GM08714 (cell line): ENCODE results near the gene HAND2.

Experiments
- H3K4me3 ChIP-seq: fragments of 200-500 bp; sonication (Bioruptor generic); 2 replicates; pipeline ENCODE4 v1.5.1; 2014; ENCODE audit warnings: mild to moderate bottlenecking, low read length, inconsistent platforms
- ZNF274 ChIP-seq: IDR thresholded peaks from 2 replicates; pipeline ENCODE4 v1.6.1; 2012; ENCODE audit warnings: mild to moderate bottlenecking, low read depth, low read length

Gene HAND2

GRCh38 chr4:173545440-173545839 is 15.4 kb upstream of the HAND2 start:
- H3K4me3 ChIP-seq, result no peak overlapping the region
- TF ChIP-seq ZNF274, result no peak

- TF ChIP-seq ZNF274, result no peak
- no peak overlapping the region for H3K4me3 ChIP-seq
These were observed 13.2 kb upstream of the HAND2 start for GRCh38 chr4:173543266-173543665.

- H3K4me3 ChIP-seq, result no peak overlapping the region
- no peak for TF ChIP-seq ZNF274
These were observed 10.0 kb upstream of the HAND2 start for GRCh38 chr4:173539986-173540385.

- peak overlapping the region; percentile 13; the same call in 1 of the 2 replicates for H3K4me3 ChIP-seq
These were observed 8.9 kb upstream of the HAND2 start for GRCh38 chr4:173538909-173539445.

GRCh38 chr4:173538148-173538908 is 8.3 kb upstream of the HAND2 start:
- H3K4me3 ChIP-seq, result peak overlapping the region; percentile 13; the same call in 1 of the 2 replicates
- TF ChIP-seq ZNF274, result no peak

More at GRCh38 chr4:173538909-173539445, 8.9 kb upstream of the HAND2 start:
- TF ChIP-seq ZNF274, result no peak

- TF ChIP-seq ZNF274, result no peak
- no peak overlapping the region; the same call in 1 of the 2 replicates for H3K4me3 ChIP-seq
These were observed 7.7 kb upstream of the HAND2 start for GRCh38 chr4:173537613-173538147.

- TF ChIP-seq ZNF274, result no peak
- H3K4me3 ChIP-seq, result no peak overlapping the region
These were observed 6.9 kb upstream of the HAND2 start for GRCh38 chr4:173536808-173537429.

- no peak for TF ChIP-seq ZNF274
- no peak overlapping the region for H3K4me3 ChIP-seq
These were observed 5.9 kb upstream of the HAND2 start for GRCh38 chr4:173535957-173536356.

- TF ChIP-seq ZNF274, result no peak
- H3K4me3 ChIP-seq, result no peak overlapping the region
These were observed 5.3 kb upstream of the HAND2 start for GRCh38 chr4:173535165-173535902.

GRCh38 chr4:173534434-173534833 is 4.4 kb upstream of the HAND2 start:
- no peak overlapping the region for H3K4me3 ChIP-seq
- no peak for TF ChIP-seq ZNF274

- no peak for TF ChIP-seq ZNF274
- H3K4me3 ChIP-seq, result no peak overlapping the region
These were observed 2.9 kb upstream of the HAND2 start for GRCh38 chr4:173532725-173533511.

- no peak for TF ChIP-seq ZNF274
- H3K4me3 ChIP-seq, result no peak overlapping the region
These were observed 1.3 kb upstream of the HAND2 start for GRCh38 chr4:173531086-173531965.

- H3K4me3 ChIP-seq, result no peak overlapping the region; the same call in 1 of the 2 replicates
- TF ChIP-seq ZNF274, result no peak
These were observed 477 bp upstream of the HAND2 start for GRCh38 chr4:173530326-173531085.
